Hepatocyte (in vitro differentiated cells): ENCODE measurements around the gene C19orf38. TPM values are rescaled to one million over a fixed set of nuclear protein-coding genes. Genes with fewer than 3 reads are reported as not detected.

Experiments
- DNase-seq: peaks from one replicate; pipeline ENCODE4 v3.0.0-alpha.2; 2016; ENCODE audit warnings: low spot score
- H2AFZ ChIP-seq: fragments of 200-600 bp; sonication (generic); 2 replicates; pipeline ENCODE4 v1.6.0; 2016; ENCODE audit warnings: antibody characterized with exemption, mild to moderate bottlenecking
- H3K27ac ChIP-seq: fragments of 200-600 bp; sonication (generic); 2 replicates; pipeline ENCODE4 v1.5.1; 2016; ENCODE audit warnings: mild to moderate bottlenecking
- H3K27me3 ChIP-seq: fragments of 200-600 bp; sonication (generic); 2 replicates; pipeline ENCODE4 v1.6.1; 2016
- H3K36me3 ChIP-seq: fragments of 200-600 bp; sonication (generic); replicated peaks from 2 replicates; pipeline ENCODE4 v1.5.1; 2016; ENCODE audit warnings: low read depth; ENCODE audit not compliant: insufficient read depth
- H3K4me1 ChIP-seq: fragments of 200-600 bp; sonication (generic); 2 replicates; pipeline ENCODE4 v1.5.1; 2016; ENCODE audit warnings: mild to moderate bottlenecking, moderate library complexity; ENCODE audit not compliant: insufficient read depth
- H3K4me2 ChIP-seq: fragments of 200-600 bp; sonication (generic); 2 replicates; pipeline ENCODE4 v1.6.0; 2016
- H3K4me3 ChIP-seq: fragments of 200-600 bp; sonication (generic); 2 replicates; pipeline ENCODE4 v1.5.1; 2016; ENCODE audit warnings: mild to moderate bottlenecking
- H3K79me2 ChIP-seq: fragments of 200-600 bp; sonication (generic); 2 replicates; pipeline ENCODE4 v1.6.0; 2017; ENCODE audit warnings: mild to moderate bottlenecking
- H3K9me2 ChIP-seq: fragments of 200-600 bp; sonication (generic); replicated peaks from 2 replicates; pipeline ENCODE4 v1.6.0; 2017; ENCODE audit warnings: mild to moderate bottlenecking; ENCODE audit not compliant: insufficient read depth
- H3K9me3 ChIP-seq: fragments of 200-600 bp; sonication (generic); 2 replicates; pipeline ENCODE4 v1.5.1; 2016; ENCODE audit warnings: low read depth, mild to moderate bottlenecking
- H4K20me1 ChIP-seq: fragments of 200-600 bp; sonication (generic); 2 replicates; pipeline ENCODE4 v1.6.0; 2016; ENCODE audit warnings: mild to moderate bottlenecking; ENCODE audit not compliant: insufficient read depth, poor library complexity, severe bottlenecking
- CTCF ChIP-seq: fragments of 200-600 bp; sonication (generic); IDR thresholded peaks from 2 replicates; pipeline ENCODE4 v1.5.1; 2016; ENCODE audit warnings: antibody characterized with exemption, mild to moderate bottlenecking; ENCODE audit not compliant: poor library complexity
- EZH2 ChIP-seq: fragments of 200-600 bp; sonication (generic); IDR thresholded peaks from 2 replicates; pipeline ENCODE4 v1.6.1; 2016; ENCODE audit warnings: antibody characterized with exemption, mild to moderate bottlenecking, borderline replicate concordance
- EZH2phosphoT487 ChIP-seq: fragments of 200-600 bp; sonication (generic); IDR thresholded peaks from one replicate; pipeline ENCODE4 v1.6.1; 2018; ENCODE audit warnings: antibody characterized with exemption, mild to moderate bottlenecking, low read depth, moderate library complexity; ENCODE audit not compliant: unreplicated experiment, severe bottlenecking
- WGBS: methylation state at CpG from one replicate; pipeline ENCODE4 v1.1.6; 2016; ENCODE audit warnings: low lambda C conversion rate; ENCODE audit errors: missing lambda C conversion rate; 5-methylcytosine and 5-hydroxymethylcytosine counted together
- polyA plus RNA-seq: library from polyadenylated mRNA; unstranded; fragments of >200 nt; fragmentation: Nextera tagmentation; extraction: Ambion mirVana; gene quantifications from 2 replicates; pipeline ENCODE4 v1.2.1, GENCODE V29; 2016
- total RNA-seq: library from RNA; depleted of rRNA; stranded (reverse); fragments of >200 nt; gene quantifications from 2 replicates; pipeline ENCODE4 v1.2.3, GENCODE V29; 2014

Gene C19orf38
- total and polyA plus RNA-seq, 2 experiments from 2014 or later: 0.56 to 3.7 TPM

GRCh38 chr19:10895920-10896319 lies 47.7 kb downstream of the C19orf38 start:
- H3K9me3 ChIP-seq: no peaks in the 10 kb centered on the region
- peaks cover 7% of the 10 kb centered on the region for H3K4me1 ChIP-seq
- H3K36me3 ChIP-seq: no peaks in the 10 kb centered on the region
- 85% methylated on average over 12 of the region's 12 CpGs for WGBS
- H3K4me2 ChIP-seq: no peak overlapping the region
- peaks cover 97% of the 10 kb centered on the region for H3K79me2 ChIP-seq
- no peak for DNase-seq
- H3K27me3 ChIP-seq: no peaks in the 10 kb centered on the region
- H3K9me2 ChIP-seq: no peaks in the 10 kb centered on the region
- H2AFZ ChIP-seq: no peak overlapping the region
- peaks cover 52% of the 10 kb centered on the region for H4K20me1 ChIP-seq
- no peak overlapping the region for H3K27ac ChIP-seq
- TF ChIP-seq EZH2phosphoT487 (no peak), CTCF (no peak), EZH2 (no peak)
- H3K4me3 ChIP-seq: no peak overlapping the region

GRCh38 chr19:10896851-10897526 lies 48.8 kb downstream of the C19orf38 start:
- 70% methylated on average over 7 of the region's 7 CpGs for WGBS
- no peak overlapping the region for H3K27ac ChIP-seq
- no peak overlapping the region for H3K4me3 ChIP-seq
- H3K9me2 ChIP-seq: no peaks in the 10 kb centered on the region
- no peaks in the 10 kb centered on the region for H3K36me3 ChIP-seq
- H3K4me2 ChIP-seq: no peak overlapping the region
- no peak for DNase-seq
- no peaks in the 10 kb centered on the region for H3K27me3 ChIP-seq
- peaks cover 98% of the 10 kb centered on the region for H3K79me2 ChIP-seq
- no peak overlapping the region for H2AFZ ChIP-seq
- H4K20me1 ChIP-seq: peaks cover 48% of the 10 kb centered on the region
- no peaks in the 10 kb centered on the region for H3K9me3 ChIP-seq
- no peaks in the 10 kb centered on the region for H3K4me1 ChIP-seq
- TF ChIP-seq CTCF (no peak), EZH2phosphoT487 (no peak), EZH2 (no peak)

- 89% methylated on average over 10 of the region's 10 CpGs for WGBS
Observed at GRCh38 chr19:10898633-10899032, 50.4 kb downstream of the C19orf38 start.

More at GRCh38 chr19:10898633-10899032, 50.4 kb downstream of the C19orf38 start:
- no peaks in the 10 kb centered on the region for H3K27me3 ChIP-seq
- TF ChIP-seq EZH2 (no peak), CTCF (no peak)
- H3K4me1 ChIP-seq: no peaks in the 10 kb centered on the region
- H2AFZ ChIP-seq: no peak overlapping the region
- DNase-seq: no peak
- H3K4me3 ChIP-seq: no peak overlapping the region
- H3K9me3 ChIP-seq: no peaks in the 10 kb centered on the region
- H3K4me2 ChIP-seq: no peak overlapping the region
- H3K9me2 ChIP-seq: no peaks in the 10 kb centered on the region
- no peak overlapping the region for H3K27ac ChIP-seq
- no peaks in the 10 kb centered on the region for H3K36me3 ChIP-seq
- H3K79me2 ChIP-seq: peaks cover 97% of the 10 kb centered on the region
- H4K20me1 ChIP-seq: peaks cover 42% of the 10 kb centered on the region
